Activated gamma-delta T cell treated with anti-CD3 and anti-CD28 coated beads, Interleukin-2, amount 50 U/mL, for 16 hours (primary cell): Measurements from ENCODE around the gene NFASC.

Experiments
- DNase-seq: peaks from one replicate; pipeline ENCODE4 v3.0.0-alpha.2; 2020; ENCODE audit warnings: low read depth

NFASC gene

GRCh38 chr1:204889681-204890383 is 19.2 kb downstream of the NFASC start:
- no peak for DNase-seq

GRCh38 chr1:204891860-204892259 is 21.2 kb downstream of the NFASC start:
- DNase-seq: no peak

- no peak for DNase-seq
Observed at GRCh38 chr1:204894031-204894430, 23.4 kb downstream of the NFASC start.

- no peak for DNase-seq
Observed at GRCh38 chr1:204894606-204895005, 23.9 kb downstream of the NFASC start.

GRCh38 chr1:204896023-204896422 is 25.4 kb downstream of the NFASC start:
- no peak for DNase-seq

- no peak for DNase-seq
Observed at GRCh38 chr1:204896787-204897469, 26.3 kb downstream of the NFASC start.

- DNase-seq: no peak
Observed at GRCh38 chr1:204900721-204901120, 30.1 kb downstream of the NFASC start.

GRCh38 chr1:204902671-204903070 is 32.0 kb downstream of the NFASC start:
- DNase-seq: no peak

GRCh38 chr1:204904228-204904810 is 33.7 kb downstream of the NFASC start:
- DNase-seq: no peak

- no peak for DNase-seq
Observed at GRCh38 chr1:204909109-204909508, 38.4 kb downstream of the NFASC start.

- DNase-seq: no peak
Observed at GRCh38 chr1:204915861-204916495, 45.3 kb downstream of the NFASC start.

- no peak for DNase-seq
Observed at GRCh38 chr1:204917802-204918201, 47.1 kb downstream of the NFASC start.

- DNase-seq: no peak
Observed at GRCh38 chr1:204920511-204920910, 49.8 kb downstream of the NFASC start.

GRCh38 chr1:204920967-204921366 is 50.3 kb downstream of the NFASC start:
- DNase-seq: no peak

- DNase-seq: no peak
Observed at GRCh38 chr1:204921855-204922516, 51.3 kb downstream of the NFASC start.

- no peak for DNase-seq
Observed at GRCh38 chr1:204923201-204923600, 52.5 kb downstream of the NFASC start.

GRCh38 chr1:204923626-204924012 is 53.0 kb downstream of the NFASC start:
- no peak for DNase-seq

- DNase-seq: no peak
Observed at GRCh38 chr1:204924013-204924759, 53.5 kb downstream of the NFASC start.

- no peak for DNase-seq
Observed at GRCh38 chr1:204925701-204926100, 55.0 kb downstream of the NFASC start.

GRCh38 chr1:204927673-204928641 is 57.3 kb downstream of the NFASC start:
- DNase-seq: no peak
